H1 (cell line): ENCODE results near the gene GPRIN3. TPM values are rescaled to one million over a fixed set of nuclear protein-coding genes. Genes with fewer than 3 reads are reported as not detected.

Experiments
- CTCF ChIA-PET: fragments of 300-600 bp; sonication (Branson Sonifier 250); formaldehyde crosslinking; loops from one replicate; lab custom pipeline; 2021; ENCODE audit not compliant: partially characterized antibody; lab: Charles Lee
- POLR2A ChIA-PET: fragments of 300-600 bp; sonication (Branson Sonifier 250); formaldehyde crosslinking; loops from one replicate; lab custom pipeline; 2021; ENCODE audit warnings: inconsistent platforms; ENCODE audit not compliant: partially characterized antibody; lab: Charles Lee
- DNase-seq, 2 experiments: peaks; one replicate each; pipeline versions ENCODE4 v3.0.0 to v3.0.0-alpha.2; 2010 to 2022; ENCODE audit warnings: low spot score in 2 of 2, low read depth in 1 of 2, mixed read lengths in 1 of 2
- FAIRE-seq: peaks from 2 replicates; lab custom pipeline; 2011; peaks lifted over from hg19 to GRCh38; lab: Jason Lieb, UNC
- H2AFZ ChIP-seq: 2 replicates; pipeline ENCODE4 v1.8.1; 2012; ENCODE audit warnings: low read length, inconsistent platforms
- H2AK5ac ChIP-seq: 2 replicates; pipeline ENCODE4 v1.6.1; 2013; ENCODE audit warnings: low read depth, low read length
- H2BK120ac ChIP-seq: replicated peaks from 2 replicates; pipeline ENCODE3; 2013; ENCODE audit warnings: low read depth, low read length, inconsistent platforms
- H2BK12ac ChIP-seq: 2 replicates; pipeline ENCODE4 v1.6.1; 2013; ENCODE audit warnings: low read depth, low read length
- H2BK15ac ChIP-seq: 2 replicates; pipeline ENCODE4 v1.6.1; 2013; ENCODE audit warnings: low read length
- H2BK20ac ChIP-seq: 2 replicates; pipeline ENCODE4 v1.6.1; 2013; ENCODE audit warnings: low read length
- H2BK5ac ChIP-seq: 2 replicates; pipeline ENCODE4 v1.6.1; 2013; ENCODE audit warnings: low read depth, low read length
- H3K14ac ChIP-seq: 2 replicates; pipeline ENCODE4 v1.6.1; 2013; ENCODE audit warnings: inconsistent platforms; ENCODE audit not compliant: insufficient read length
- H3K18ac ChIP-seq: 2 replicates; pipeline ENCODE4 v1.6.1; 2013; ENCODE audit warnings: low read length; ENCODE audit errors: extremely low read depth
- H3K23ac ChIP-seq: 2 replicates; pipeline ENCODE4 v1.6.1; 2013; ENCODE audit warnings: inconsistent platforms; ENCODE audit not compliant: insufficient read length
- H3K23me2 ChIP-seq: 2 replicates; pipeline ENCODE4 v1.6.1; 2013; ENCODE audit warnings: low read depth, low read length
- H3K27ac ChIP-seq: 2 replicates; pipeline ENCODE4 v1.6.1; 2011; ENCODE audit warnings: low read depth, low read length, inconsistent platforms
- H3K27me3 ChIP-seq, 4 experiments: replicated peaks in 1 of 4; 1 replicate in 1 of 4; 2 replicates in 3 of 4; pipeline versions ENCODE4 v1.6.1 to v1.8.1; 2011 to 2013; ENCODE audit warnings: low read length in 3 of 4, mild to moderate bottlenecking in 3 of 4, inconsistent platforms in 2 of 4, mixed read lengths in 2 of 4, moderate library complexity in 1 of 4; ENCODE audit not compliant: control insufficient read depth in 3 of 4, insufficient read depth in 3 of 4; ENCODE audit errors: extremely low read depth in 1 of 4
- H3K36me3 ChIP-seq, 4 experiments: 2 replicates each; pipeline versions ENCODE4 v1.6.1 to v1.8.1; 2011 to 2013; ENCODE audit warnings: mild to moderate bottlenecking in 4 of 4, low read length in 3 of 4, moderate library complexity in 2 of 4, control low read depth in 1 of 4, inconsistent platforms in 1 of 4; ENCODE audit not compliant: insufficient read depth in 4 of 4, control insufficient read depth in 2 of 4
- H3K4ac ChIP-seq: replicated peaks from 2 replicates; pipeline ENCODE3; 2013; ENCODE audit warnings: low read length, low read depth, mixed read lengths, inconsistent platforms; ENCODE audit not compliant: insufficient read length
- H3K4me1 ChIP-seq, 4 experiments: replicated peaks in 1 of 4; 1 replicate in 1 of 4; 2 replicates in 3 of 4; pipeline versions ENCODE4 v1.6.1 to v1.8.1; 2011 to 2013; ENCODE audit warnings: low read length in 3 of 4, inconsistent platforms in 2 of 4, mixed read lengths in 1 of 4; ENCODE audit not compliant: insufficient read depth in 4 of 4, control insufficient read depth in 3 of 4
- H3K4me2 ChIP-seq, 2 experiments: 2 replicates each; pipeline versions ENCODE4 v1.6.1 to v1.8.1; 2011 to 2013; ENCODE audit warnings: low read depth in 2 of 2, low read length in 2 of 2, control low read depth in 1 of 2, inconsistent platforms in 1 of 2, mild to moderate bottlenecking in 1 of 2; ENCODE audit not compliant: insufficient read depth in 1 of 2
- H3K4me3 ChIP-seq, 4 experiments: fragments of 200-600, 300-600 bp in 1 of 4; sonication (generic), shearing (Covaris generic), sonication (Bioruptor Twin) in 1 of 4; 2 replicates each; pipeline versions ENCODE4 v1.5.1 to v1.8.1; 2011 to 2016; ENCODE audit warnings: low read length in 4 of 4, low read depth in 3 of 4, control low read depth in 2 of 4, inconsistent platforms in 2 of 4, mild to moderate bottlenecking in 2 of 4, mixed read lengths in 1 of 4, moderate library complexity in 1 of 4; ENCODE audit not compliant: insufficient read depth in 2 of 4; ENCODE audit errors: extremely low read depth in 1 of 4
- H3K56ac ChIP-seq: replicated peaks from 2 replicates; pipeline ENCODE3; 2013; ENCODE audit warnings: low read depth, mild to moderate bottlenecking, mixed read lengths, low read length, inconsistent platforms; ENCODE audit not compliant: insufficient read length
- H3K79me1 ChIP-seq: 2 replicates; pipeline ENCODE4 v1.6.1; 2013; ENCODE audit warnings: low read depth, low read length, control low read depth
- H3K79me2 ChIP-seq, 2 experiments: 2 replicates each; pipeline versions ENCODE4 v1.6.1 to v1.8.1; 2012 to 2013; ENCODE audit warnings: low read length in 2 of 2, mild to moderate bottlenecking in 2 of 2, inconsistent platforms in 1 of 2; ENCODE audit not compliant: insufficient read depth in 2 of 2, control insufficient read depth in 1 of 2
- H3K9ac ChIP-seq, 4 experiments: replicated peaks in 1 of 4; 1 replicate in 1 of 4; 2 replicates in 3 of 4; pipeline versions ENCODE4 v1.6.1 to v1.8.1; 2011 to 2013; ENCODE audit warnings: low read depth in 3 of 4, low read length in 3 of 4, control low read depth in 2 of 4, mild to moderate bottlenecking in 2 of 4, moderate library complexity in 2 of 4, inconsistent platforms in 1 of 4; ENCODE audit errors: extremely low read depth in 1 of 4
- H3K9me3 ChIP-seq, 2 experiments: 2 replicates each; pipeline versions ENCODE4 v1.6.1 to v1.8.1; 2012 to 2013; ENCODE audit warnings: mild to moderate bottlenecking in 2 of 2, moderate library complexity in 2 of 2, control low read depth in 1 of 2, inconsistent platforms in 1 of 2, low read depth in 1 of 2, low read length in 1 of 2, mixed read lengths in 1 of 2; ENCODE audit not compliant: insufficient read depth in 2 of 2
- H4K20me1 ChIP-seq, 2 experiments: replicated peaks in 1 of 2; 2 replicates each; pipeline versions ENCODE3 to v1.8.1; 2011 to 2013; ENCODE audit warnings: inconsistent platforms in 2 of 2, low read length in 2 of 2, mild to moderate bottlenecking in 1 of 2; ENCODE audit not compliant: insufficient read depth in 2 of 2, control insufficient read depth in 1 of 2
- H4K5ac ChIP-seq: 2 replicates; pipeline ENCODE4 v1.6.1; 2013; ENCODE audit warnings: low read length, low read depth, mixed read lengths, inconsistent platforms; ENCODE audit not compliant: insufficient read length
- H4K8ac ChIP-seq: 2 replicates; pipeline ENCODE4 v1.8.0; 2013; ENCODE audit warnings: mild to moderate bottlenecking, moderate library complexity, low read length, inconsistent platforms; ENCODE audit not compliant: insufficient read depth; ENCODE audit errors: extremely low read depth
- H4K91ac ChIP-seq: replicated peaks from 2 replicates; pipeline ENCODE3; 2013; ENCODE audit warnings: low read length, mixed read lengths, inconsistent platforms; ENCODE audit not compliant: insufficient read length
- BCL11A ChIP-seq, 2 experiments: IDR thresholded peaks; one replicate each; pipeline ENCODE4 v1.6.1; 2011; ENCODE audit warnings: low read depth in 2 of 2, low read length in 2 of 2, mild to moderate bottlenecking in 2 of 2
- HDAC2 ChIP-seq, 2 experiments: fragments of 300-600 bp in 1 of 2; sonication (generic) in 1 of 2; IDR thresholded peaks; 2 replicates each; pipeline ENCODE4 v1.6.1; 2011 to 2012; ENCODE audit warnings: low read depth in 2 of 2, low read length in 2 of 2, mild to moderate bottlenecking in 2 of 2, moderate library complexity in 2 of 2, borderline replicate concordance in 1 of 2, inconsistent platforms in 1 of 2
- KDM1A ChIP-seq: fragments of 200-600, 300-600 bp; sonication (generic); IDR thresholded peaks from 2 replicates; pipeline ENCODE4 v1.7.1; 2016; ENCODE audit warnings: mild to moderate bottlenecking, low read length, borderline replicate concordance
- POLR2AphosphoS5 ChIP-seq: IDR thresholded peaks from 2 replicates; pipeline ENCODE4 v1.6.1; 2011; ENCODE audit warnings: low read depth, low read length
- WGBS, 2 experiments: shearing (Covaris generic) in 1 of 2; methylation state at CpG; one replicate each; pipeline versions ENCODE4 v1.1.6 to v1.1.7; 2013 to 2015; ENCODE audit warnings: low lambda C conversion rate in 2 of 2, mixed read lengths in 2 of 2, inconsistent platforms in 1 of 2, low coverage in 1 of 2, missing lambda C conversion rate in 1 of 2; ENCODE audit not compliant: insufficient replicate concordance in 2 of 2, insufficient coverage in 1 of 2, insufficient read length in 1 of 2; ENCODE audit errors: extremely low coverage in 1 of 2, missing lambda C conversion rate in 1 of 2; 5-methylcytosine and 5-hydroxymethylcytosine counted together
- polyA plus RNA-seq, 7 experiments: library from polyadenylated mRNA; depleted of rRNA in 3 of 7; stranded (reverse) in 5 of 7; unstranded in 2 of 7; fragments of >200 nt in 5 of 7; fragments of 200-250 nt in 2 of 7; gene quantifications; 1 replicate in 5 of 7; 2 replicates in 1 of 7; 4 replicates in 1 of 7; pipeline versions ENCODE4 v1.2.1 to v1.2.3, GENCODE V29; 2011 to 2013; ENCODE audit warnings: missing spikeins in 2 of 7, mixed read lengths in 2 of 7
- total RNA-seq: library from RNA; stranded (reverse); fragmentation: NEBNext Ultra II Directional; extraction: Animal tissue kit (Norgen Biotek cat#: 25700); gene quantifications from 2 replicates; pipeline ENCODE4 v1.2.1, GENCODE V29; 2021

GPRIN3 gene
- total and polyA plus RNA-seq, 2 of the 8 experiments (the other 6 are each of a cell fraction or from before 2014, with no cell fraction given) = 0.17 to 1.4 TPM

- WGBS, 2 experiments = 89% methylated on average over 2 of the region's 2 CpGs; no CpG with 5 or more reads in 1 of the 2 experiments
- FAIRE-seq = no peak
- H4K20me1 ChIP-seq = no peaks in the 10 kb centered on the region
- no peaks in the 10 kb centered on the region for H3K9me3 ChIP-seq
- H3K18ac ChIP-seq = no peak overlapping the region
- H2BK120ac ChIP-seq = no peak overlapping the region
- H3K14ac ChIP-seq = no peak overlapping the region
- no peak overlapping the region for H4K5ac ChIP-seq
- H3K27me3 ChIP-seq = no peaks in the 10 kb centered on the region
- no peak overlapping the region for H4K91ac ChIP-seq
- H2BK12ac ChIP-seq = no peak overlapping the region
- H3K79me2 ChIP-seq = no peaks in the 10 kb centered on the region
- CTCF ChIA-PET = interaction anchor here (0.8 kb wide), 1 partner anchor 71 kb away, joined by 3 read pairs; no protein-coding TSS in a partner anchor
- no peaks in the 10 kb centered on the region for H3K79me1 ChIP-seq
- no peaks in the 10 kb centered on the region for H3K36me3 ChIP-seq
- H3K4ac ChIP-seq = no peak overlapping the region
- no peak overlapping the region for H2BK15ac ChIP-seq
- POLR2A ChIA-PET = no interaction called here
- DNase-seq = no peak
- H2BK20ac ChIP-seq = no peak overlapping the region
- H3K4me3 ChIP-seq = no peak overlapping the region
- H3K23me2 ChIP-seq = no peaks in the 10 kb centered on the region
- H2AFZ ChIP-seq = no peak overlapping the region
- H4K8ac ChIP-seq = no peak overlapping the region
- no peak overlapping the region for H2AK5ac ChIP-seq
- H3K4me2 ChIP-seq = no peak overlapping the region
- H3K27ac ChIP-seq = no peak overlapping the region
- no peaks in the 10 kb centered on the region for H3K4me1 ChIP-seq
- no peak overlapping the region for H3K23ac ChIP-seq
- H2BK5ac ChIP-seq = no peak overlapping the region
- no peak overlapping the region for H3K56ac ChIP-seq
- H3K9ac ChIP-seq = no peak overlapping the region
- no peak for TF ChIP-seq POLR2AphosphoS5
- TF ChIP-seq KDM1A = no peak
- TF ChIP-seq BCL11A (IDR thresholded peaks at IDR 0.05; ENCODE audit: low read depth in 2 of 2, low read length in 2 of 2) = no peak
- TF ChIP-seq HDAC2 (IDR thresholded peaks at IDR 0.05; ENCODE audit: borderline replicate concordance in 1 of 2, low read depth in 2 of 2, low read length in 2 of 2) = no peak
These were observed 23.6 kb upstream of the GPRIN3 start for GRCh38 chr4:89331197-89331596.
